ENCODE data around the gene DSP.
A peak's percentile ranks its signal among the peaks of the same experiment; 100 is the strongest.

DSP gene

GRCh38 chr6:7515363-7515762 lies 26.1 kb upstream of the DSP start:
- TF ChIP-seq CTCF (IDR thresholded peaks at IDR 0.05; ENCODE audit: unreplicated experiment in 3 of 3): no peak
- no peaks in the 10 kb centered on the region for H3K36me3 Mint-ChIP-seq (ENCODE audit: low read depth)
- no peak overlapping the region for H3K4me3 Mint-ChIP-seq
- H3K4me1 Mint-ChIP-seq: no peaks in the 10 kb centered on the region
- no peaks in the 10 kb centered on the region for H3K9me3 Mint-ChIP-seq
- H3K27me3 Mint-ChIP-seq (ENCODE audit: low read depth): peaks cover 8% of the 10 kb centered on the region
- H3K27ac Mint-ChIP-seq: no peak overlapping the region

- Mint-ChIP-seq H3K9me3 (no peaks in the 10 kb centered on the region), H3K4me1 (no peaks in the 10 kb centered on the region), H3K27me3 (ENCODE audit: low read depth) (peaks cover 4% of the 10 kb centered on the region), H3K36me3 (ENCODE audit: low read depth) (no peaks in the 10 kb centered on the region), H3K4me3 (no peak overlapping the region), H3K27ac (no peak overlapping the region)
- no peak for TF ChIP-seq CTCF (IDR thresholded peaks at IDR 0.05; ENCODE audit: unreplicated experiment in 3 of 3)
Observed at GRCh38 chr6:7518877-7519276, 22.6 kb upstream of the DSP start.

GRCh38 chr6:7522873-7523272 lies 18.6 kb upstream of the DSP start:
- H3K4me1 Mint-ChIP-seq: no peaks in the 10 kb centered on the region
- no peaks in the 10 kb centered on the region for H3K36me3 Mint-ChIP-seq (ENCODE audit: low read depth)
- peaks cover 9% of the 10 kb centered on the region for H3K27me3 Mint-ChIP-seq (ENCODE audit: low read depth)
- H3K9me3 Mint-ChIP-seq: no peaks in the 10 kb centered on the region
- TF ChIP-seq CTCF (IDR thresholded peaks at IDR 0.05; ENCODE audit: unreplicated experiment in 3 of 3): no peak
- no peak overlapping the region for H3K27ac Mint-ChIP-seq
- no peak overlapping the region for H3K4me3 Mint-ChIP-seq

GRCh38 chr6:7523922-7524321 lies 17.5 kb upstream of the DSP start:
- no peak overlapping the region for H3K27ac Mint-ChIP-seq

GRCh38 chr6:7526755-7527154 lies 14.7 kb upstream of the DSP start:
- Mint-ChIP-seq H3K4me1 (peaks cover 5% of the 10 kb centered on the region), H3K9me3 (no peaks in the 10 kb centered on the region), H3K27me3 (ENCODE audit: low read depth) (peaks cover 5% of the 10 kb centered on the region), H3K36me3 (ENCODE audit: low read depth) (no peaks in the 10 kb centered on the region), H3K4me3 (no peak overlapping the region), H3K27ac (no peak overlapping the region)
- TF ChIP-seq CTCF (IDR thresholded peaks at IDR 0.05; ENCODE audit: unreplicated experiment in 3 of 3): no peak

More at GRCh38 chr6:7523922-7524321, 17.5 kb upstream of the DSP start:
- Mint-ChIP-seq H3K9me3 (no peaks in the 10 kb centered on the region), H3K4me3 (no peak overlapping the region), H3K4me1 (peaks cover 5% of the 10 kb centered on the region), H3K36me3 (ENCODE audit: low read depth) (no peaks in the 10 kb centered on the region), H3K27me3 (ENCODE audit: low read depth) (peaks cover 9% of the 10 kb centered on the region)
- TF ChIP-seq CTCF (IDR thresholded peaks at IDR 0.05; ENCODE audit: unreplicated experiment in 3 of 3): no peak

GRCh38 chr6:7528565-7528964 lies 12.9 kb upstream of the DSP start:
- no peak overlapping the region for H3K4me3 Mint-ChIP-seq
- no peaks in the 10 kb centered on the region for H3K9me3 Mint-ChIP-seq
- H3K4me1 Mint-ChIP-seq: peaks cover 5% of the 10 kb centered on the region
- no peaks in the 10 kb centered on the region for H3K36me3 Mint-ChIP-seq (ENCODE audit: low read depth)
- no peak for TF ChIP-seq CTCF (IDR thresholded peaks at IDR 0.05; ENCODE audit: unreplicated experiment in 3 of 3)
- H3K27me3 Mint-ChIP-seq (ENCODE audit: low read depth): peaks cover 14% of the 10 kb centered on the region
- peak overlapping the region in 2 of 3 experiments; percentile 41 to 89 for H3K27ac Mint-ChIP-seq
